SK-N-SH treated with all-trans-retinoic acid at 6 μM for 48 hours (cell line): ENCODE measurements around the gene BEND6.

Experiments
- ARNTL ChIP-seq: fragments of 450-650 bp; formaldehyde crosslinking; IDR thresholded peaks from 2 replicates; pipeline ENCODE4 v1.5.0; 2020; ENCODE audit warnings: low read depth, mild to moderate bottlenecking, moderate library complexity, borderline replicate concordance
- CSDC2 ChIP-seq: fragments of 250-450 bp; sonication (Bioruptor Pico); IDR thresholded peaks from 2 replicates; pipeline ENCODE4 v1.5.0; 2020; ENCODE audit warnings: mild to moderate bottlenecking, moderate library complexity
- GLIS3 ChIP-seq: fragments of 250-450 bp; sonication (Bioruptor Pico); IDR thresholded peaks from 2 replicates; pipeline ENCODE4 v1.5.0; 2020; ENCODE audit warnings: mild to moderate bottlenecking, moderate library complexity
- PPARA ChIP-seq: fragments of 250-450 bp; sonication (Bioruptor Pico); IDR thresholded peaks from 2 replicates; pipeline ENCODE4 v1.5.0; 2020; ENCODE audit warnings: mild to moderate bottlenecking, borderline replicate concordance
- ZFP3 ChIP-seq: fragments of 250-450 bp; sonication (Bioruptor Pico); IDR thresholded peaks from 2 replicates; pipeline ENCODE4 v1.5.0; 2020; ENCODE audit warnings: mild to moderate bottlenecking, moderate library complexity
- ZFP30 ChIP-seq: fragments of 450-650 bp; formaldehyde crosslinking; IDR thresholded peaks from 2 replicates; pipeline ENCODE4 v1.5.0; 2022; ENCODE audit warnings: mild to moderate bottlenecking, moderate library complexity
- ZNF565 ChIP-seq: fragments of 450-650 bp; formaldehyde crosslinking; conservative IDR thresholded peaks from 2 replicates; pipeline ENCODE4 v1.5.0; 2020; ENCODE audit warnings: low read depth, mild to moderate bottlenecking, moderate library complexity
- ZNF8 ChIP-seq: fragments of 450-650 bp; formaldehyde crosslinking; IDR thresholded peaks from 2 replicates; pipeline ENCODE4 v1.5.0; 2020; ENCODE audit warnings: mild to moderate bottlenecking, moderate library complexity
- TF ChIP-seq, protein P1 (sequence below): fragments of 250-450 bp; sonication (Bioruptor Pico); IDR thresholded peaks from 2 replicates; pipeline ENCODE4 v1.8.0; 2020; ENCODE audit warnings: mild to moderate bottlenecking, moderate library complexity, borderline replicate concordance

DNA sequence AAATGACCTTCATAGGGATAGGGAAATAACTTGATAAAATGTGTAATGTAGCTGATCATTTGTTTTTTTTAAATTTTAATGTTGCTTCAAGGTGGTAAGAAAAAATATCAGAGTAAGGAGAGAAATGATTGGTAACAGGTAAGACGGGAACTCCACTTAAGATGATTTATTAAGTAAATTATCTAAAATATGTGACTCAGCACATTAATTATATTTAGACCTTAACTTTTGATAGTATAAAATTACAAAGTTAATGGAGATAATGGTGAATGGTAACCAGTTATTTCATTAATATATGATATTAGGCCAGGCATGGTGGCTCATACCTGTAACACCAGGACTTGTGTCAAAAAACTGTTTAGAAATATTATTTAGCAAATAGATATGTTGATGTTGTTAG lies 10.2 kb downstream of the BEND6 start:
- TF ChIP-seq ZNF8 (no peak), GLIS3 (CRISPR knock-in tag) (no peak), ARNTL (no peak), PPARA (no peak), CSDC2 (CRISPR knock-in tag) (no peak), ZFP30 (CRISPR knock-in tag) (no peak), ZFP3 (CRISPR knock-in tag) (no peak), ZNF565 (CRISPR knock-in tag) (no peak)
- TF ChIP-seq, protein P1, sequence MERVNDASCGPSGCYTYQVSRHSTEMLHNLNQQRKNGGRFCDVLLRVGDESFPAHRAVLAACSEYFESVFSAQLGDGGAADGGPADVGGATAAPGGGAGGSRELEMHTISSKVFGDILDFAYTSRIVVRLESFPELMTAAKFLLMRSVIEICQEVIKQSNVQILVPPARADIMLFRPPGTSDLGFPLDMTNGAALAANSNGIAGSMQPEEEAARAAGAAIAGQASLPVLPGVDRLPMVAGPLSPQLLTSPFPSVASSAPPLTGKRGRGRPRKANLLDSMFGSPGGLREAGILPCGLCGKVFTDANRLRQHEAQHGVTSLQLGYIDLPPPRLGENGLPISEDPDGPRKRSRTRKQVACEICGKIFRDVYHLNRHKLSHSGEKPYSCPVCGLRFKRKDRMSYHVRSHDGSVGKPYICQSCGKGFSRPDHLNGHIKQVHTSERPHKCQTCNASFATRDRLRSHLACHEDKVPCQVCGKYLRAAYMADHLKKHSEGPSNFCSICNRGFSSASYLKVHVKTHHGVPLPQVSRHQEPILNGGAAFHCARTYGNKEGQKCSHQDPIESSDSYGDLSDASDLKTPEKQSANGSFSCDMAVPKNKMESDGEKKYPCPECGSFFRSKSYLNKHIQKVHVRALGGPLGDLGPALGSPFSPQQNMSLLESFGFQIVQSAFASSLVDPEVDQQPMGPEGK: no peak
